Spleen (tissue), 11 donors: ENCODE results near the gene GRK4. TPM values are rescaled to one million over a fixed set of nuclear protein-coding genes. Genes with fewer than 3 reads are reported as not detected.

Source experiments
- DNase-seq: peaks from one replicate; pipeline ENCODE4 v3.0.0-alpha.2; 2020
- H3K27ac ChIP-seq, 8 donors: fragments of 200-600 bp; sonication (generic) in 7 of 8; 1 replicate in 4 of 8; 2 replicates in 4 of 8; pipeline versions ENCODE4 v1.5.0 to v1.8.0; 2016 to 2021; ENCODE audit warnings: inconsistent platforms in 4 of 8, mild to moderate bottlenecking in 4 of 8, moderate library complexity in 1 of 8
- H3K27me3 ChIP-seq, 7 donors: fragments of 200-600 bp; sonication (generic) in 6 of 7; replicated peaks in 1 of 7; 1 replicate in 4 of 7; 2 replicates in 3 of 7; pipeline versions ENCODE4 v1.5.0 to v1.8.0; 2016 to 2021; ENCODE audit warnings: inconsistent platforms in 3 of 7, mild to moderate bottlenecking in 1 of 7
- H3K36me3 ChIP-seq, 6 donors: fragments of 200-600 bp; sonication (generic) in 5 of 6; 1 replicate in 4 of 6; 2 replicates in 2 of 6; pipeline versions ENCODE4 v1.5.0 to v1.8.0; 2016 to 2021; ENCODE audit warnings: inconsistent platforms in 2 of 6
- H3K4me1 ChIP-seq, 6 donors: fragments of 200-600 bp; sonication (generic) in 5 of 6; 1 replicate in 3 of 6; 2 replicates in 3 of 6; pipeline versions ENCODE4 v1.5.0 to v1.8.0; 2016 to 2021; ENCODE audit warnings: inconsistent platforms in 3 of 6
- H3K4me3 ChIP-seq, 8 donors: fragments of 200-600 bp; sonication (generic) in 7 of 8; 1 replicate in 4 of 8; 2 replicates in 4 of 8; pipeline versions ENCODE4 v1.5.0 to v1.8.0; 2016 to 2021; ENCODE audit warnings: inconsistent platforms in 4 of 8, mild to moderate bottlenecking in 4 of 8, moderate library complexity in 2 of 8
- H3K9me3 ChIP-seq, 8 donors: fragments of 200-600 bp; sonication (generic) in 7 of 8; 1 replicate in 4 of 8; 2 replicates in 4 of 8; pipeline versions ENCODE4 v1.5.0 to v1.8.0; 2016 to 2021; ENCODE audit warnings: inconsistent platforms in 4 of 8
- POLR2A ChIP-seq, 3 donors: fragments of 450-650 bp; IDR thresholded peaks; one replicate each; pipeline ENCODE4 v1.5.1; 2017; ENCODE audit warnings: antibody characterized with exemption in 3 of 3, mild to moderate bottlenecking in 1 of 3
- POLR2AphosphoS5 ChIP-seq, 3 donors: sonication (generic); formaldehyde crosslinking; IDR thresholded peaks; one replicate each; pipeline ENCODE4 v1.5.1; 2017; ENCODE audit warnings: antibody characterized with exemption in 3 of 3
- WGBS, 5 donors: extraction: QIAGEN DNeasy Blood & Tissue Kit in 3 of 5; methylation state at CpG; one replicate each; pipeline versions ENCODE4 v1.1.5 to v1.1.7; 2013 to 2018; 5-methylcytosine and 5-hydroxymethylcytosine counted together
- intact Hi-C: fragments of 100-400 bp; cut with DNase I; formaldehyde crosslinking; loops from one replicate; pipeline ENCODE4 v1.15.0; 2023; ENCODE audit warnings: low total_unique reads
- polyA plus RNA-seq, 3 donors: library from polyadenylated mRNA; stranded (reverse); fragments of 200-250 nt; gene quantifications; one replicate each; pipeline ENCODE4 v1.2.1, GENCODE V29; 2013
- total RNA-seq, 7 donors: library from RNA; depleted of rRNA in 3 of 7; stranded (reverse); fragments of >200 nt in 3 of 7; fragmentation: NEBNext Ultra II Directional in 4 of 7; extraction: Animal tissue kit (Norgen Biotek cat#: 25700) in 4 of 7; gene quantifications; one replicate each; pipeline versions ENCODE4 v1.1.0 to v1.2.1, GENCODE V29; 2016 to 2021
- TF ChIP-seq, protein P1 (sequence below), 11 experiments: fragments of 200-600 bp in 7 of 11; fragments of 450-650 bp in 4 of 11; sonication (generic) in 4 of 11; IDR thresholded peaks in 8 of 11; conservative IDR thresholded peaks in 3 of 11; 1 replicate in 7 of 11; 2 replicates in 4 of 11; pipeline versions ENCODE4 v1.4.0 to v1.8.0; 2016 to 2021; ENCODE audit warnings: antibody characterized with exemption in 11 of 11, inconsistent platforms in 4 of 11, mild to moderate bottlenecking in 1 of 11
- donor health status: healthy with polysubstance abuse.
- donor health status: DM: no; HTN: no; CAD: no; lungs with moderate emphysema.
- donor health status: DM: no; HTN: no; CAD: no.
- donor health status: Bipolar disorder and iron deficiency.
- donor health status: healthy.
- donor health status: DM: no; HTN: no; CAD: no.
- donor health status: DM: yes; HTN: yes; CAD: no.

GRK4 gene
- total and polyA plus RNA-seq, 10 donors, result 1.0 to 4.3 (median 2.2) TPM

DNA sequence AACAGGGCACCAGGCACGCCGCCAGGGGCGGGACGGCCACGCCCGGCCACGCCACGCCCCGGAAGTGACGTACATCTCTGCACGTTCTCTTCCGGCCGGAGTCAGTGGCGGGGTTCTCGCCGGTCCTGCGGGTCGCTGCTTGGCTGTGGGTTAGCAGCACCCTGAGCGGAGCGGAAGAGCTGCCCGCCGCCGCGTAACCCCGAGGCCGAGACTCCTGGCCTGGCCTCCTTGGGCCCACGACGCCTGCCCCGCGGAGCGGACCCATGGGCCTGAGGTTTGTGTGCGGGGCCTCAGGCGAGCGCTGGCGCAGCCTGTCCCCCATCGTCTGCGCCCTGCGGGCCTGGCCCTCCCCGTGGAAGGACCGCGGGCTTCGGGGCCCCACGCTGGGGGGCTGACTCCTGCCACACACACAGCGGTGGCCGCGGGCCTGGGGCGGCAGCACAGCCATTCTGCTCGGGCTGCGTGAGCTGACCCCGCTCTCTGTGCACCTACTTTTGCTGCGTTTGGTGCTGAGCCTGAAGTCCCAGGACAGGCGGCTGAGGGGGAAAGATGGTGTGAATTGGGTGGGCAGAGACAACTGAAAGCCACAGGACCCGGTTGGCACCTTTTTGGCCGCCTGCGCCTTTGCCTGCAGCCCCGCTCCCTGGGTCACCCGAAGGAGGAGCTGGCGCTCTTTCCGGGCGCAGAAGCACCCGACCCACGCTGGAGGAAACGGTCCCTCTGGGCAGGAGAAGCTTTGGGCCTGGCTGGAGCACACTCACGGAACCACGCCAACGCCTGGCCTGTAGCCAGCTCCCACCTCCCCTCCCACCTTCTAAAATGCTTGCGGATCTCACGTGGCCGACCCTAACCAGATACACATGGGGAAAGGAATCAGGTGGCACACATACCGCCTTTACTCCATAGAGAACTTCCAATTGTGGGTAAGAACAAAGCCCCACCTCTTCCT lies 28.3 kb upstream of the GRK4 start:
- Histone ChIP-seq H3K36me3 (peaks cover 0 to 51% (median 43%) of the 10 kb centered on the region in 6 donors), H3K4me1 (peaks cover 40 to 78% (median 64%) of the 10 kb centered on the region in 6 donors), H3K4me3 (peak overlapping the region; percentile 71 to 97 (median 88)), H3K27me3 (no peaks in the 10 kb centered on the region), H3K9me3 (no peaks in the 10 kb centered on the region), H3K27ac (peak overlapping the region; percentile 90 to 99 (median 94))
- TF ChIP-seq POLR2A (IDR thresholded peaks at IDR 0.05) (peak in 2 of 3 donors; percentile 70 to 80), POLR2AphosphoS5 (IDR thresholded peaks at IDR 0.05) (peak; percentile 98 to 99 (median 99))
- TF ChIP-seq, protein P1, sequence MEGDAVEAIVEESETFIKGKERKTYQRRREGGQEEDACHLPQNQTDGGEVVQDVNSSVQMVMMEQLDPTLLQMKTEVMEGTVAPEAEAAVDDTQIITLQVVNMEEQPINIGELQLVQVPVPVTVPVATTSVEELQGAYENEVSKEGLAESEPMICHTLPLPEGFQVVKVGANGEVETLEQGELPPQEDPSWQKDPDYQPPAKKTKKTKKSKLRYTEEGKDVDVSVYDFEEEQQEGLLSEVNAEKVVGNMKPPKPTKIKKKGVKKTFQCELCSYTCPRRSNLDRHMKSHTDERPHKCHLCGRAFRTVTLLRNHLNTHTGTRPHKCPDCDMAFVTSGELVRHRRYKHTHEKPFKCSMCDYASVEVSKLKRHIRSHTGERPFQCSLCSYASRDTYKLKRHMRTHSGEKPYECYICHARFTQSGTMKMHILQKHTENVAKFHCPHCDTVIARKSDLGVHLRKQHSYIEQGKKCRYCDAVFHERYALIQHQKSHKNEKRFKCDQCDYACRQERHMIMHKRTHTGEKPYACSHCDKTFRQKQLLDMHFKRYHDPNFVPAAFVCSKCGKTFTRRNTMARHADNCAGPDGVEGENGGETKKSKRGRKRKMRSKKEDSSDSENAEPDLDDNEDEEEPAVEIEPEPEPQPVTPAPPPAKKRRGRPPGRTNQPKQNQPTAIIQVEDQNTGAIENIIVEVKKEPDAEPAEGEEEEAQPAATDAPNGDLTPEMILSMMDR (IDR thresholded peaks at IDR 0.05 in 8 of 11, conservative IDR thresholded peaks at IDR 0.05 in 3 of 11), result peak in 9 of 11 experiments; percentile 18 to 59 (median 43)
- DNase-seq, result peak; percentile 98
- 0 to 3% (median 1%) methylated on average over 8 to 70 of the region's 70 CpGs for WGBS, 5 donors
- intact Hi-C loops, result loop anchor here (10.0 kb wide), 1 partner anchor 180 kb away; the partner anchor contains the start of gene TNIP2

DNA sequence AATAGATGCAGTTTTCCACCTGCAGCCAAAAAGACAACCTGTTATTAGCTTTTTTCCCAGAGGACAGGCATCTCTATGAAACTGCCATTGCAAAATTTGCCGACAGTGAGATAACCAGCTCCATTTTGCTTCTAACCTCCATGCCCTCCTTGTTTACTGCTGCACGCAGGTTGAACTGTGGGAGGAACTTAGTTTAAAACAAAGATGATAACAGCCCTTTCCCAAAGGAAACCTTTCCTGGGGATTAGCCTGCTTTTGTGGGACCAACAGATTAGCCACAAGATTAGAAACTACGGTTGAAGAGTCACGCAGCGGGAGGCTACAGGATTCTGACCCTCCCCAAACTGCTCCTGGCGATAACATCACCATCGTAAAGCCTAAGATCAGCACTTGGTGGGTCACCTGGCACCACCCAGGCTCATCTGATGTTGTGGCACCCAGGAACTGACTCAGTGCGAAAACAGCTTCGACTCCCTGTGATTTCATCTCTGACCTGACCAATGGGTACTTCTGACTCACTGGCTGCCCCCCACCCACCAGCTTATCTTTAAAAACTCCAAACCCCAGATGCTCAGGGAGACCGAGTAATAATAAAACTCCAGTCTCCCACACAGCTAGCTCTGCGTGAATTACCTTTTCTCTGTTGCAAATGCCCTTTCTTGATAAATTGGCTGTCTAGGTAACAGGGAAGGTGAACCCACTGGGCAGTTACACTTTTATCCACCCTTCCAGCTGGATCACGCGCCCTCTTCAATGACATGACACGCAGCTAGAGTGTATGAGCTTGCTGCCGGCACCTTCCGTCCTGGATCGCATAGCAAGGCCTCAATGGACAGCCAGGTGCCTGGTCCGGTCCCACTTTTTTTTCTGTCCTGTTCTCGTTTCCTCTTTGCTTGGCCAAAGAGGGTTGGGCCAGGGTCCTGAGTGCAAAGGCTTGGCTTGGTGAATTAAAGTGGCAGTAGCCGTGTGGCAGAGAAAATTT lies 27.3 kb upstream of the GRK4 start:
- peaks cover 0 to 51% (median 43%) of the 10 kb centered on the region in 6 donors for H3K36me3 ChIP-seq
- H3K27me3 ChIP-seq, result no peaks in the 10 kb centered on the region
- H3K4me1 ChIP-seq, result peaks cover 36 to 68% (median 58%) of the 10 kb centered on the region in 6 donors
- TF ChIP-seq, protein P1 (IDR thresholded peaks at IDR 0.05 in 8 of 11, conservative IDR thresholded peaks at IDR 0.05 in 3 of 11), result no peak
- TF ChIP-seq POLR2A (IDR thresholded peaks at IDR 0.05) (no peak), POLR2AphosphoS5 (IDR thresholded peaks at IDR 0.05) (no peak)
- H3K27ac ChIP-seq, result peak overlapping the region in 7 of 8 donors; percentile 90 to 99 (median 94)
- intact Hi-C loops, result loop anchor here (10.0 kb wide), 1 partner anchor 181 kb away; the partner anchor contains the start of gene TNIP2
- peak overlapping the region in 7 of 8 donors; percentile 71 to 97 (median 89) for H3K4me3 ChIP-seq
- 68 to 80% (median 78%) methylated on average over 20 of the region's 20 CpGs for WGBS, 5 donors
- H3K9me3 ChIP-seq, result no peaks in the 10 kb centered on the region
- peak; percentile 69 for DNase-seq

DNA sequence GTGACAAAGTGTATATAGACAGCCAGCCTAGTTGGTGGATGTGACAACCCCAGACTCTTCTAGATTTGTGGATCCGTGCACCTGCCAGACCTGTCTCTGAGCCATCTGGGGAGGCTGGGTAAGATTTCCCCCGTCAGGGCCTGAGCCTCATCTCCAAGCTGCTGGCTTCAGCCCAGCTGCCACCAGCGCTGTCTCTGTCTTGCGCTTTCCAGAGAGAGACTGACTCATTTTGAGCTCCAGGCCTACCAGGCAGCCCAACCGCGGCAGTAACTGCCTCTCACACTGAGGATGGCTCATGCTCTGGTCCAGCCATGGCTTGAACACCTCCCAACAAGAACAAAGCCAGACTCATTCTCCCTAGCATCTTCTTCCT lies 26.6 kb upstream of the GRK4 start:
- H3K36me3 ChIP-seq, result peaks cover 2 to 51% (median 46%) of the 10 kb centered on the region in 6 donors
- TF ChIP-seq POLR2AphosphoS5 (IDR thresholded peaks at IDR 0.05), result no peak
- intact Hi-C loops, result loop anchor here (10.0 kb wide), 1 partner anchor 182 kb away; the partner anchor contains the start of gene TNIP2
- DNase-seq, result peak; percentile 64
- H3K9me3 ChIP-seq, result no peaks in the 10 kb centered on the region
- 60 to 85% (median 65%) methylated on average over 6 of the region's 6 CpGs for WGBS, 5 donors
- no peak overlapping the region for H3K4me3 ChIP-seq
- no peaks in the 10 kb centered on the region for H3K27me3 ChIP-seq
- peak overlapping the region in 5 of 8 donors; percentile 10 to 96 (median 94) for H3K27ac ChIP-seq
- peaks cover 31 to 65% (median 50%) of the 10 kb centered on the region in 6 donors for H3K4me1 ChIP-seq
